Endodermal cell (in vitro differentiated cells): Measurements from ENCODE around the gene EXPH5. TPM values are rescaled to one million over a fixed set of nuclear protein-coding genes. Genes with fewer than 3 reads are reported as not detected.

Source experiments
- DNase-seq: peaks from one replicate; pipeline ENCODE4 v3.0.0-alpha.2; 2017
- H3K27ac ChIP-seq: 2 replicates; pipeline ENCODE4 v1.5.1; 2013; ENCODE audit warnings: mild to moderate bottlenecking, low read depth, low read length, moderate library complexity
- H3K27me3 ChIP-seq: 2 replicates; pipeline ENCODE4 v1.6.1; 2013; ENCODE audit warnings: mild to moderate bottlenecking, low read length, moderate library complexity; ENCODE audit not compliant: insufficient read depth, control insufficient read depth, poor library complexity, severe bottlenecking
- H3K36me3 ChIP-seq: 2 replicates; pipeline ENCODE4 v1.7.0; 2013; ENCODE audit warnings: mild to moderate bottlenecking, low read length, moderate library complexity; ENCODE audit not compliant: control insufficient read depth, insufficient read depth
- H3K4me1 ChIP-seq: one replicate; pipeline ENCODE4 v1.7.0; 2013; ENCODE audit warnings: low read length; ENCODE audit not compliant: control insufficient read depth, insufficient read depth
- H3K4me3 ChIP-seq: 2 replicates; pipeline ENCODE4 v1.5.1; 2013; ENCODE audit warnings: mild to moderate bottlenecking, low read length, moderate library complexity
- H3K9ac ChIP-seq: 2 replicates; pipeline ENCODE4 v1.6.1; 2013; ENCODE audit warnings: mild to moderate bottlenecking, low read length, moderate library complexity; ENCODE audit not compliant: poor library complexity, severe bottlenecking; ENCODE audit errors: extremely low read depth
- H3K9me3 ChIP-seq: 2 replicates; pipeline ENCODE4 v1.6.1; 2013; ENCODE audit warnings: mild to moderate bottlenecking, low read length, moderate library complexity; ENCODE audit not compliant: control insufficient read depth
- H3K27ac Mint-ChIP-seq: 2 replicates; pipeline ENCODE4 v1.8.0; 2020; ENCODE audit warnings: mixed read lengths
- H3K27me3 Mint-ChIP-seq: 2 replicates; pipeline ENCODE4 v1.8.0; 2021; ENCODE audit warnings: mild to moderate bottlenecking, mixed read lengths; ENCODE audit not compliant: insufficient read depth
- H3K36me3 Mint-ChIP-seq: 2 replicates; pipeline ENCODE4 v1.8.0; 2020; ENCODE audit warnings: low read depth, mixed read lengths
- H3K4me1 Mint-ChIP-seq: 2 replicates; pipeline ENCODE4 v1.8.0; 2020; ENCODE audit warnings: mixed read lengths
- H3K4me3 Mint-ChIP-seq: 2 replicates; pipeline ENCODE4 v1.8.0; 2020; ENCODE audit warnings: mild to moderate bottlenecking, moderate library complexity, mixed read lengths
- H3K9me3 Mint-ChIP-seq: 2 replicates; pipeline ENCODE4 v1.8.0; 2020; ENCODE audit warnings: mild to moderate bottlenecking, mixed read lengths
- CTCF ChIP-seq: fragments of 200-600 bp; sonication (generic); conservative IDR thresholded peaks from 2 replicates; pipeline ENCODE4 v1.5.0; 2021; ENCODE audit warnings: antibody characterized with exemption, mild to moderate bottlenecking
- WGBS, 2 experiments: methylation state at CpG; one replicate each; pipeline versions ENCODE4 v1.1.5 to v1.1.7; 2013; ENCODE audit warnings: missing lambda C conversion rate in 2 of 2, mixed read lengths in 1 of 2; ENCODE audit not compliant: insufficient coverage in 1 of 2, insufficient read length in 1 of 2; 5-methylcytosine and 5-hydroxymethylcytosine counted together
- total RNA-seq, 2 donors: library from RNA; stranded (reverse); fragmentation: NEBNext Ultra II Directional in 1 of 2; extraction: Animal tissue kit (Norgen Biotek cat#: 25700) in 1 of 2; gene quantifications; 2 replicates in 1 of 2; 3 replicates in 1 of 2; pipeline ENCODE4 v1.2.1, GENCODE V29; 2021

EXPH5 gene
- total RNA-seq, 2 donors from 2014 or later, result 4.8 to 6.4 TPM

DNA sequence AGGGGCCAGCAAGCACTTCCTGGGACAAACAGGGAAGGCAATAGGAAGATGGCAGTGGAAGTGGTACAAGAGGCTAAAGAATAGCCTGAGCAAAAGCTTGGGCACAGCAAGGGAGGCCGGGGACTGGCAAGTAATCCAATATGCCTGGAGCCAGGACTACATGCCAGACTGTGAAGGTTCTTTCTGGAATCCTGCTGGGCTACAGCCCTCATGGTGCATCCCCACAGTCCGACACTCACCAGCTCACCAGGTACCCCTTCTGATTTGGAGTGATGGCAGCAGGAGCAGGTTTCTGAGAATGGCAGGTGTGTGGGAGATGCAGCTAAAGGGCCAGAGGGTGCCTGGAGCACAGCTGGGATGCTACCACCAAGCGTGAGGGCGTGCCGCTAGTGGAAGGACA is 63.1 kb downstream of the EXPH5 start:
- DNase-seq, result no peak
- H3K36me3 ChIP-seq, result peaks cover 2% of the 10 kb centered on the region
- Mint-ChIP-seq H3K27me3 (peaks cover 2% of the 10 kb centered on the region), H3K36me3 (no peaks in the 10 kb centered on the region), H3K27ac (no peak overlapping the region), H3K4me3 (no peak overlapping the region), H3K9me3 (no peaks in the 10 kb centered on the region), H3K4me1 (no peaks in the 10 kb centered on the region)
- no peak for TF ChIP-seq CTCF
- peaks cover 1% of the 10 kb centered on the region for H3K9me3 ChIP-seq
- no peaks in the 10 kb centered on the region for H3K4me1 ChIP-seq
- H3K27me3 ChIP-seq, result no peaks in the 10 kb centered on the region
- no peak overlapping the region for H3K9ac ChIP-seq
- no peak overlapping the region for H3K27ac ChIP-seq
- 99 to 100% methylated on average over 4 to 5 of the region's 5 CpGs for WGBS, 2 experiments
- no peak overlapping the region for H3K4me3 ChIP-seq

- no peaks in the 10 kb centered on the region for H3K27me3 ChIP-seq
- Mint-ChIP-seq H3K36me3 (peaks cover 4% of the 10 kb centered on the region), H3K4me1 (no peaks in the 10 kb centered on the region), H3K27me3 (peaks cover 2% of the 10 kb centered on the region), H3K9me3 (no peaks in the 10 kb centered on the region), H3K4me3 (no peak overlapping the region), H3K27ac (no peak overlapping the region)
- no peak for TF ChIP-seq CTCF
- H3K9ac ChIP-seq, result no peak overlapping the region
- H3K9me3 ChIP-seq, result peaks cover 8% of the 10 kb centered on the region
- no peak overlapping the region for H3K4me3 ChIP-seq
- no peaks in the 10 kb centered on the region for H3K4me1 ChIP-seq
- 89 to 94% methylated on average over 2 to 6 of the region's 6 CpGs for WGBS, 2 experiments
- H3K27ac ChIP-seq, result no peak overlapping the region
- peaks cover 8% of the 10 kb centered on the region for H3K36me3 ChIP-seq
- no peak for DNase-seq
Observed at GRCh38 chr11:108527382-108527781, 66.2 kb downstream of the EXPH5 start.

DNA sequence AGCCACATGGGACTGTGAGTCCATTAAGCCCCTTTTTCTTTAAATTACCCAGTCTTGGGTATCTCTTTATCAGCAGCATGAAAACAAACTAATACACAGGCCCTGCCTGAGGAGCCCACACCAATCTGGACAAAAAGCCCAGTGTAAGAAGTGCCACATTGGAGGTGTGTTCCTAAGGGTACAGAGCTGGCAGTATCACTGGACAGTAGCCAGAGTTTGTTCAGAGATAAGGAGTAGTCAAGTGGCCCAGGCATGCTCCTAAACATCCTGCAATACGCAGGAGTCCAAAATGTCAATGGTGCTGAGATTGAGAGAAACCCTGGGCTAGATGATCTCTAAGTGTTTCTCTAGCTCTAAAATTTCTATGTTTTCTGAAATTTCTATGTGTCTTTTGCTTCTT is 68.4 kb downstream of the EXPH5 start:
- no peak overlapping the region for H3K27ac ChIP-seq
- H3K4me1 Mint-ChIP-seq, result no peaks in the 10 kb centered on the region
- H3K9me3 ChIP-seq, result peaks cover 8% of the 10 kb centered on the region
- no peaks in the 10 kb centered on the region for H3K4me1 ChIP-seq
- WGBS, 2 experiments, result 91% methylated on average over 1 of the region's 1 CpG
- no peak for DNase-seq
- H3K9ac ChIP-seq, result no peak overlapping the region
- peaks cover 2% of the 10 kb centered on the region for H3K27me3 Mint-ChIP-seq
- H3K36me3 ChIP-seq, result peaks cover 8% of the 10 kb centered on the region
- no peak overlapping the region for H3K4me3 ChIP-seq
- H3K36me3 Mint-ChIP-seq, result peaks cover 4% of the 10 kb centered on the region
- no peak for TF ChIP-seq CTCF
- H3K27ac Mint-ChIP-seq, result no peak overlapping the region
- no peak overlapping the region for H3K4me3 Mint-ChIP-seq
- no peaks in the 10 kb centered on the region for H3K9me3 Mint-ChIP-seq
- no peaks in the 10 kb centered on the region for H3K27me3 ChIP-seq
